H9 (cell line): Measurements from ENCODE around the gene MAP3K20. TPM values are rescaled to one million over a fixed set of nuclear protein-coding genes. Genes with fewer than 3 reads are reported as not detected.

Experiments used
- DNase-seq: peaks from one replicate; pipeline ENCODE4 v3.0.0-alpha.2; 2017
- H2AFZ ChIP-seq: one replicate; pipeline ENCODE4 v1.6.1; 2013; ENCODE audit warnings: mild to moderate bottlenecking, low read length, control low read depth, moderate library complexity
- H2AK5ac ChIP-seq: 2 replicates; pipeline ENCODE4 v1.6.1; 2013; ENCODE audit warnings: low read length, control low read depth, mixed read lengths; ENCODE audit not compliant: insufficient read length
- H2BK120ac ChIP-seq: one replicate; pipeline ENCODE4 v1.6.1; 2013; ENCODE audit warnings: low read depth, mild to moderate bottlenecking, low read length, control low read depth, inconsistent platforms; ENCODE audit not compliant: poor library complexity, severe bottlenecking
- H2BK12ac ChIP-seq: 2 replicates; pipeline ENCODE4 v1.6.1; 2013; ENCODE audit warnings: low read length, control low read depth, mixed read lengths, low read depth; ENCODE audit not compliant: insufficient read length
- H2BK15ac ChIP-seq: 2 replicates; pipeline ENCODE4 v1.6.1; 2013; ENCODE audit warnings: low read depth, low read length, control low read depth
- H2BK20ac ChIP-seq: one replicate; pipeline ENCODE4 v1.6.1; 2013; ENCODE audit warnings: low read depth, mild to moderate bottlenecking, low read length, control low read depth, inconsistent platforms; ENCODE audit not compliant: poor library complexity, severe bottlenecking
- H2BK5ac ChIP-seq: 2 replicates; pipeline ENCODE4 v1.6.1; 2013; ENCODE audit warnings: low read length, control low read depth, mixed read lengths; ENCODE audit not compliant: insufficient read length
- H3K14ac ChIP-seq: 2 replicates; pipeline ENCODE4 v1.6.1; 2013; ENCODE audit warnings: low read length, control low read depth; ENCODE audit not compliant: insufficient read depth
- H3K18ac ChIP-seq: 2 replicates; pipeline ENCODE4 v1.6.1; 2013; ENCODE audit warnings: low read depth, mild to moderate bottlenecking, mixed read lengths, low read length, control low read depth; ENCODE audit not compliant: insufficient read length
- H3K23ac ChIP-seq: 2 replicates; pipeline ENCODE4 v1.6.1; 2013; ENCODE audit warnings: low read length, control low read depth, mixed read lengths, low read depth; ENCODE audit not compliant: insufficient read length
- H3K23me2 ChIP-seq: 2 replicates; pipeline ENCODE4 v1.6.1; 2013; ENCODE audit warnings: low read depth, mild to moderate bottlenecking, mixed read lengths, low read length, control low read depth; ENCODE audit not compliant: insufficient read length, poor library complexity, severe bottlenecking
- H3K27ac ChIP-seq: 2 replicates; pipeline ENCODE4 v1.5.1; 2013; ENCODE audit warnings: low read length, control low read depth, mixed read lengths, low read depth; ENCODE audit not compliant: insufficient read length
- H3K27me3 ChIP-seq: 2 replicates; pipeline ENCODE4 v1.6.1; 2013; ENCODE audit warnings: low read length, control low read depth, inconsistent platforms; ENCODE audit not compliant: insufficient read depth
- H3K4ac ChIP-seq: 2 replicates; pipeline ENCODE4 v1.6.1; 2013; ENCODE audit warnings: low read depth, mild to moderate bottlenecking, control low read depth, inconsistent platforms, low read length, moderate library complexity
- H3K4me1 ChIP-seq: 2 replicates; pipeline ENCODE4 v1.6.1; 2013; ENCODE audit warnings: low read length, control low read depth, inconsistent platforms; ENCODE audit not compliant: insufficient read depth
- H3K4me2 ChIP-seq: 2 replicates; pipeline ENCODE4 v1.6.1; 2013; ENCODE audit warnings: low read length, control low read depth, mixed read lengths; ENCODE audit not compliant: insufficient read length, insufficient read depth
- H3K56ac ChIP-seq: 2 replicates; pipeline ENCODE4 v1.6.1; 2013; ENCODE audit warnings: low read depth, mild to moderate bottlenecking, mixed read lengths, low read length, control low read depth; ENCODE audit not compliant: insufficient read length
- H3K79me1 ChIP-seq: 2 replicates; pipeline ENCODE4 v1.6.1; 2013; ENCODE audit warnings: low read depth, mild to moderate bottlenecking, moderate library complexity, low read length, control low read depth, inconsistent platforms; ENCODE audit not compliant: insufficient read depth, poor library complexity, severe bottlenecking
- H3K79me2 ChIP-seq: 2 replicates; pipeline ENCODE4 v1.6.1; 2013; ENCODE audit warnings: low read length, control low read depth, inconsistent platforms; ENCODE audit not compliant: insufficient read depth
- H3K9ac ChIP-seq: 2 replicates; pipeline ENCODE4 v1.6.1; 2013; ENCODE audit warnings: low read length, control low read depth, mixed read lengths; ENCODE audit not compliant: insufficient read length; ENCODE audit errors: extremely low read depth
- H3K9me3 ChIP-seq: one replicate; pipeline ENCODE4 v1.6.1; 2013; ENCODE audit warnings: low read depth, low read length, inconsistent platforms; ENCODE audit not compliant: control insufficient read depth
- H3T11ph ChIP-seq: one replicate; pipeline ENCODE4 v1.6.1; 2013; ENCODE audit warnings: mild to moderate bottlenecking, low read length, control low read depth, inconsistent platforms
- H4K20me1 ChIP-seq: one replicate; pipeline ENCODE4 v1.6.1; 2013; ENCODE audit not compliant: control insufficient read depth, insufficient read length, insufficient read depth
- H4K5ac ChIP-seq: 2 replicates; pipeline ENCODE4 v1.6.1; 2013; ENCODE audit warnings: low read depth, mild to moderate bottlenecking, mixed read lengths, low read length, control low read depth; ENCODE audit not compliant: insufficient read length
- H4K8ac ChIP-seq: replicated peaks from 2 replicates; pipeline ENCODE4 v1.6.1; 2013; ENCODE audit warnings: low read length, control low read depth, mixed read lengths, low read depth; ENCODE audit not compliant: insufficient read length
- H4K91ac ChIP-seq: 2 replicates; pipeline ENCODE4 v1.6.1; 2013; ENCODE audit warnings: low read depth, mild to moderate bottlenecking, moderate library complexity, mixed read lengths, low read length, control low read depth; ENCODE audit not compliant: insufficient read length
- H3K27ac Mint-ChIP-seq, 3 experiments: 2 replicates in 2 of 3; 3 replicates in 1 of 3; pipeline ENCODE4 v1.8.0; 2020 to 2021; ENCODE audit warnings: mixed read lengths in 3 of 3, mild to moderate bottlenecking in 1 of 3, moderate library complexity in 1 of 3
- H3K27me3 Mint-ChIP-seq: 2 replicates; pipeline ENCODE4 v1.8.0; 2021; ENCODE audit warnings: low read depth, mild to moderate bottlenecking, moderate library complexity, mixed read lengths
- H3K36me3 Mint-ChIP-seq, 3 experiments: 2 replicates in 2 of 3; 3 replicates in 1 of 3; pipeline ENCODE4 v1.8.0; 2020 to 2021; ENCODE audit warnings: low read depth in 3 of 3, mixed read lengths in 3 of 3; ENCODE audit not compliant: insufficient read depth in 1 of 3
- H3K4me1 Mint-ChIP-seq, 2 experiments: 2 replicates each; pipeline ENCODE4 v1.8.0; 2020; ENCODE audit warnings: mixed read lengths in 2 of 2
- H3K4me3 Mint-ChIP-seq, 2 experiments: 2 replicates in 1 of 2; 3 replicates in 1 of 2; pipeline ENCODE4 v1.8.0; 2020 to 2021; ENCODE audit warnings: mild to moderate bottlenecking in 2 of 2, mixed read lengths in 2 of 2, moderate library complexity in 1 of 2
- H3K9me3 Mint-ChIP-seq, 2 experiments: 2 replicates in 1 of 2; 3 replicates in 1 of 2; pipeline ENCODE4 v1.8.0; 2020; ENCODE audit warnings: mild to moderate bottlenecking in 2 of 2, mixed read lengths in 2 of 2, moderate library complexity in 1 of 2
- WGBS: extraction: QIAGEN DNeasy Blood & Tissue Kit; methylation state at CpG from one replicate; pipeline ENCODE4 v1.1.7; 2013; ENCODE audit warnings: missing lambda C conversion rate, low lambda C conversion rate, mixed read lengths; ENCODE audit not compliant: insufficient read length; ENCODE audit errors: extremely low coverage; 5-methylcytosine and 5-hydroxymethylcytosine counted together
- total RNA-seq: library from RNA; stranded (reverse); gene quantifications from 2 replicates; pipeline ENCODE4 v1.2.1, GENCODE V29; 2021
- TF ChIP-seq, protein P1 (sequence below): fragments of 200-600 bp; sonication (generic); conservative IDR thresholded peaks from 3 replicates; pipeline ENCODE4 v1.8.0; 2021; ENCODE audit warnings: antibody characterized with exemption, mild to moderate bottlenecking

Gene MAP3K20
- total RNA-seq, 1 experiment from 2014 or later: 8.7 TPM

- no peak overlapping the region for H3T11ph ChIP-seq
- no peak overlapping the region for H2BK5ac ChIP-seq
- no peak overlapping the region for H2AFZ ChIP-seq
- no peak overlapping the region for H2BK15ac ChIP-seq
- no peak overlapping the region for H2BK12ac ChIP-seq
- no peak overlapping the region for H3K27ac Mint-ChIP-seq
- H3K9me3 Mint-ChIP-seq: no peaks in the 10 kb centered on the region
- H3K27me3 ChIP-seq: no peaks in the 10 kb centered on the region
- no peak overlapping the region for H3K23ac ChIP-seq
- H3K4ac ChIP-seq: no peak overlapping the region
- H3K18ac ChIP-seq: no peak overlapping the region
- H4K20me1 ChIP-seq: no peaks in the 10 kb centered on the region
- H3K4me1 ChIP-seq: peaks cover 2% of the 10 kb centered on the region
- no peak for DNase-seq
- no peak overlapping the region for H3K9ac ChIP-seq
- H2AK5ac ChIP-seq: no peak overlapping the region
- no peaks in the 10 kb centered on the region for H3K79me1 ChIP-seq
- no peak overlapping the region for H4K5ac ChIP-seq
- H2BK120ac ChIP-seq: no peak overlapping the region
- H3K56ac ChIP-seq: no peak overlapping the region
- H3K4me3 Mint-ChIP-seq: no peak overlapping the region
- H3K27ac ChIP-seq: no peak overlapping the region
- TF ChIP-seq, protein P1, sequence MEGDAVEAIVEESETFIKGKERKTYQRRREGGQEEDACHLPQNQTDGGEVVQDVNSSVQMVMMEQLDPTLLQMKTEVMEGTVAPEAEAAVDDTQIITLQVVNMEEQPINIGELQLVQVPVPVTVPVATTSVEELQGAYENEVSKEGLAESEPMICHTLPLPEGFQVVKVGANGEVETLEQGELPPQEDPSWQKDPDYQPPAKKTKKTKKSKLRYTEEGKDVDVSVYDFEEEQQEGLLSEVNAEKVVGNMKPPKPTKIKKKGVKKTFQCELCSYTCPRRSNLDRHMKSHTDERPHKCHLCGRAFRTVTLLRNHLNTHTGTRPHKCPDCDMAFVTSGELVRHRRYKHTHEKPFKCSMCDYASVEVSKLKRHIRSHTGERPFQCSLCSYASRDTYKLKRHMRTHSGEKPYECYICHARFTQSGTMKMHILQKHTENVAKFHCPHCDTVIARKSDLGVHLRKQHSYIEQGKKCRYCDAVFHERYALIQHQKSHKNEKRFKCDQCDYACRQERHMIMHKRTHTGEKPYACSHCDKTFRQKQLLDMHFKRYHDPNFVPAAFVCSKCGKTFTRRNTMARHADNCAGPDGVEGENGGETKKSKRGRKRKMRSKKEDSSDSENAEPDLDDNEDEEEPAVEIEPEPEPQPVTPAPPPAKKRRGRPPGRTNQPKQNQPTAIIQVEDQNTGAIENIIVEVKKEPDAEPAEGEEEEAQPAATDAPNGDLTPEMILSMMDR: no peak
- no peaks in the 10 kb centered on the region for H3K36me3 Mint-ChIP-seq
- no CpG with 5 or more reads among the region's 2 CpGs for WGBS
- H3K4me2 ChIP-seq: no peak overlapping the region
- H3K9me3 ChIP-seq: no peaks in the 10 kb centered on the region
- H3K4me1 Mint-ChIP-seq: peaks cover 9 to 13% of the 10 kb centered on the region in 2 experiments
- no peaks in the 10 kb centered on the region for H3K27me3 Mint-ChIP-seq
- no peak overlapping the region for H2BK20ac ChIP-seq
- no peak overlapping the region for H4K91ac ChIP-seq
- no peaks in the 10 kb centered on the region for H3K23me2 ChIP-seq
- no peak overlapping the region for H4K8ac ChIP-seq
- H3K79me2 ChIP-seq: no peaks in the 10 kb centered on the region
- no peak overlapping the region for H3K14ac ChIP-seq
These were observed 23.6 kb downstream of the MAP3K20 start for GRCh38 chr2:173099271-173099670.
